K562 (cell line): ENCODE data around the gene CHKB. TPM values are rescaled to one million over a fixed set of nuclear protein-coding genes. Genes with fewer than 3 reads are reported as not detected.
A peak's percentile ranks its signal among the peaks of the same experiment; 100 is the strongest.

Experiments
- C11orf30 ChIP-seq: fragments of 450-650 bp; IDR thresholded peaks from 2 replicates; pipeline ENCODE4 v1.6.1; 2016; ENCODE audit warnings: low read depth, mild to moderate bottlenecking
- CCNT2 ChIP-seq: IDR thresholded peaks from 2 replicates; pipeline ENCODE4 v1.6.1; 2011; ENCODE audit warnings: borderline replicate concordance, low read depth, mild to moderate bottlenecking, moderate library complexity, mixed read lengths, low read length; ENCODE audit not compliant: insufficient read length; ENCODE audit errors: extremely low read depth
- MEIS2 ChIP-seq: fragments of 450-650 bp; IDR thresholded peaks from 2 replicates; pipeline ENCODE4 v1.6.1; 2014; ENCODE audit warnings: mild to moderate bottlenecking; ENCODE audit not compliant: partially characterized antibody
- MTA1 ChIP-seq: fragments of 450-650 bp; IDR thresholded peaks from 2 replicates; pipeline ENCODE4 v1.6.1; 2017; ENCODE audit warnings: borderline replicate concordance
- NFIC ChIP-seq: fragments of 450-650 bp; IDR thresholded peaks from 2 replicates; pipeline ENCODE4 v1.6.1; 2017; ENCODE audit warnings: mild to moderate bottlenecking, inconsistent platforms
- NR2C2 ChIP-seq, 2 experiments: fragments of 200-800 bp in 1 of 2; sonication (Bioruptor generic) in 1 of 2; sonication (generic) in 1 of 2; formaldehyde crosslinking in 1 of 2; IDR thresholded peaks; 2 replicates each; pipeline versions ENCODE4 v1.6.1 to v1.8.0; 2016 to 2022; ENCODE audit warnings: mild to moderate bottlenecking in 1 of 2, missing compliant biosample characterization in 1 of 2, missing genetic modification characterization in 1 of 2, missing genetic modification reagents in 1 of 2
- PCBP1 ChIP-seq: fragments of 200-400 bp; formaldehyde crosslinking; IDR thresholded peaks from 2 replicates; pipeline ENCODE4 v1.6.1; 2018; ENCODE audit warnings: mild to moderate bottlenecking, low read depth, low read length; ENCODE audit not compliant: poor library complexity, severe bottlenecking
- POLR3A ChIP-seq: IDR thresholded peaks from 2 replicates; pipeline ENCODE4 v1.6.1; 2011; ENCODE audit warnings: borderline replicate concordance, mild to moderate bottlenecking, moderate library complexity; ENCODE audit not compliant: insufficient read length, insufficient read depth; ENCODE audit errors: extremely low read depth
- PTBP1 ChIP-seq: fragments of 200-400 bp; formaldehyde crosslinking; IDR thresholded peaks from 2 replicates; pipeline ENCODE4 v1.6.1; 2017; ENCODE audit warnings: low read depth, low read length
- RBFOX2 ChIP-seq: fragments of 200-400 bp; formaldehyde crosslinking; IDR thresholded peaks from 2 replicates; pipeline ENCODE4 v1.6.1; 2017; ENCODE audit warnings: low read depth, mild to moderate bottlenecking, low read length, moderate library complexity
- SMAD4 ChIP-seq: fragments of 250-450 bp; sonication (Bioruptor Pico); conservative IDR thresholded peaks from 2 replicates; pipeline ENCODE4 v1.8.0; 2021; ENCODE audit warnings: inconsistent platforms, mild to moderate bottlenecking, moderate library complexity
- SUPT5H ChIP-seq: fragments of 450-650 bp; IDR thresholded peaks from 2 replicates; pipeline ENCODE4 v1.6.1; 2016
- TBP ChIP-seq: optimal IDR thresholded peaks from 2 replicates; pipeline ENCODE3; 2011; ENCODE audit warnings: low read depth, low read length, improper control_type of control experiment
- XRCC4 ChIP-seq: IDR thresholded peaks from one replicate; pipeline ENCODE4 v1.6.1; 2011; ENCODE audit not compliant: insufficient read depth, insufficient read length; ENCODE audit errors: extremely low read depth
- polyA plus RNA-seq, 8 experiments: library from polyadenylated mRNA; depleted of rRNA in 4 of 8; stranded (reverse) in 5 of 8; unstranded in 3 of 8; fragments of >200 nt; fragmentation: Nextera tagmentation in 2 of 8; fragmentation: Illumina TruSeq in 1 of 8; extraction: Ambion mirVana in 2 of 8; extraction: Trizol in 1 of 8; gene quantifications; 2 replicates each; pipeline versions ENCODE4 v1.2.1 to v1.2.3, GENCODE V29; 2011 to 2014; ENCODE audit warnings: inconsistent platforms in 1 of 8, missing spikeins in 1 of 8
- total RNA-seq, 7 experiments: library from RNA; depleted of rRNA in 6 of 7; stranded (reverse); fragments of >200 nt in 6 of 7; fragmentation: Illumina TruSeq in 2 of 7; extraction: Trizol in 2 of 7; gene quantifications; 2 replicates each; pipeline versions ENCODE4 v1.2.1 to v1.2.3, GENCODE V29; 2011 to 2021; ENCODE audit warnings: low replicate concordance in 1 of 7
- TF ChIP-seq, protein P1 (sequence below): fragments of 200-800 bp; sonication (Bioruptor generic); IDR thresholded peaks from 2 replicates; pipeline ENCODE4 v1.6.1; 2017; ENCODE audit warnings: missing genetic modification characterization, missing compliant biosample characterization
- TF ChIP-seq, protein P2 (sequence below): sonication (generic); formaldehyde crosslinking; IDR thresholded peaks from 2 replicates; pipeline ENCODE4 v1.8.0; 2023; ENCODE audit warnings: mild to moderate bottlenecking, missing genetic modification reagents
- TF ChIP-seq, protein P3 (sequence below): fragments of 450-650 bp; IDR thresholded peaks from 2 replicates; pipeline ENCODE4 v1.6.1; 2016; ENCODE audit warnings: antibody characterized with exemption

Gene CHKB
- total and polyA plus RNA-seq, 9 of the 15 experiments (the other 6 are each of a cell fraction or from before 2014, with no cell fraction given): 2.7 to 31.0 (median 11.0) TPM

DNA sequence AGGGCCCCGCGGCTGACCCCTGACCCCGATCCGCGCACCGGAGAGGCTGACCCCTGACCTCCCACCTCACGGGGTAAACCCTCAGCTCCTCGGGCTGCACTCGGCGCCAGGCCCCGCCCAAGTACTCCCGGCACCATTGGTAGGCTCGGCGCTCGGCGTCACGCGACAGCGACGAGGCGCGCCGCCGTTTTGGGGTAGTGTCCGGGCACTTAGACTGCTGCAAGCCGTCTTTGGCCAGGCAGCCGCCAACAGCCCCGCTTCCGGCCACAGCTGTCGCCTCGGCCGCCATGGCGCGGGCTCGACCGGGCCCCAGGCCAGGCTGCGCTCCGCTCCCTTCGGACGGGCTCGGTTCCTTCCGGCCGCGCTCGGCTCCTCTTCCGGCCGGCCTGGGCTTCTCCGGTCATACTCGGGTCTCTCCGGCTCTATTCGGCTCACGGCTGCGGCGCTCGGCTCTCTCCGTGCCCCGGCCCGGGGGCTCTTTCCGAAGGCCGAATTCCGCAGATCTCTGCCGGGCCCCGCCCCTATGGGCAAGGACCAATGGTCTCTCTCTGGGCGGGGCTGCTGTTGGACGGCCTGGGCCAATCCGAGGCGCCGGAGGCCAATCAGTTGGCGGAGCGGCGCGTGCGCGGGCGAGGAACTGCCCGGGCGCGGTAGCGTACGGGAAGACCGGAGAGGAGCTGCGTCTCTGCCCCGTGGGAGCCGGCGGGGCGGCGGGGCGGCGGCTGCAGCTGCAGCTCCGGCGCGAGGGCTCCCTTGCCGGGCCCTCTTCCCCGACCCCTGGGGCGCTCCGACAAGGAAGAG lies at the start of gene CHKB (continued):
- TF ChIP-seq CCNT2 (peak; percentile 22), C11orf30 (peak; percentile 58), POLR3A (no peak), PTBP1 (no peak), RBFOX2 (peak; percentile 85), NFIC (peak; percentile 29; the same call in 1 of the 2 replicates), TBP (peak; percentile 25), XRCC4 (no peak), SUPT5H (peak; percentile 77), NR2C2 (CRISPR knock-in tag; IDR thresholded peaks at IDR 0.05) (peak; percentile 94), NR2C2 (tag; IDR thresholded peaks at IDR 0.05) (peak; percentile 99), MTA1 (peak; percentile 90), PCBP1 (peak; percentile 31), SMAD4 (CRISPR knock-in tag) (peak; percentile 48; the same call in 1 of the 2 replicates), MEIS2 (peak; percentile 70)
- TF ChIP-seq, protein P1, sequence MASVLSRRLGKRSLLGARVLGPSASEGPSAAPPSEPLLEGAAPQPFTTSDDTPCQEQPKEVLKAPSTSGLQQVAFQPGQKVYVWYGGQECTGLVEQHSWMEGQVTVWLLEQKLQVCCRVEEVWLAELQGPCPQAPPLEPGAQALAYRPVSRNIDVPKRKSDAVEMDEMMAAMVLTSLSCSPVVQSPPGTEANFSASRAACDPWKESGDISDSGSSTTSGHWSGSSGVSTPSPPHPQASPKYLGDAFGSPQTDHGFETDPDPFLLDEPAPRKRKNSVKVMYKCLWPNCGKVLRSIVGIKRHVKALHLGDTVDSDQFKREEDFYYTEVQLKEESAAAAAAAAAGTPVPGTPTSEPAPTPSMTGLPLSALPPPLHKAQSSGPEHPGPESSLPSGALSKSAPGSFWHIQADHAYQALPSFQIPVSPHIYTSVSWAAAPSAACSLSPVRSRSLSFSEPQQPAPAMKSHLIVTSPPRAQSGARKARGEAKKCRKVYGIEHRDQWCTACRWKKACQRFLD (CRISPR knock-in tag): 0 out of 2 replicates have a peak, but pooled peaks have one; percentile 42
- TF ChIP-seq, protein P2, sequence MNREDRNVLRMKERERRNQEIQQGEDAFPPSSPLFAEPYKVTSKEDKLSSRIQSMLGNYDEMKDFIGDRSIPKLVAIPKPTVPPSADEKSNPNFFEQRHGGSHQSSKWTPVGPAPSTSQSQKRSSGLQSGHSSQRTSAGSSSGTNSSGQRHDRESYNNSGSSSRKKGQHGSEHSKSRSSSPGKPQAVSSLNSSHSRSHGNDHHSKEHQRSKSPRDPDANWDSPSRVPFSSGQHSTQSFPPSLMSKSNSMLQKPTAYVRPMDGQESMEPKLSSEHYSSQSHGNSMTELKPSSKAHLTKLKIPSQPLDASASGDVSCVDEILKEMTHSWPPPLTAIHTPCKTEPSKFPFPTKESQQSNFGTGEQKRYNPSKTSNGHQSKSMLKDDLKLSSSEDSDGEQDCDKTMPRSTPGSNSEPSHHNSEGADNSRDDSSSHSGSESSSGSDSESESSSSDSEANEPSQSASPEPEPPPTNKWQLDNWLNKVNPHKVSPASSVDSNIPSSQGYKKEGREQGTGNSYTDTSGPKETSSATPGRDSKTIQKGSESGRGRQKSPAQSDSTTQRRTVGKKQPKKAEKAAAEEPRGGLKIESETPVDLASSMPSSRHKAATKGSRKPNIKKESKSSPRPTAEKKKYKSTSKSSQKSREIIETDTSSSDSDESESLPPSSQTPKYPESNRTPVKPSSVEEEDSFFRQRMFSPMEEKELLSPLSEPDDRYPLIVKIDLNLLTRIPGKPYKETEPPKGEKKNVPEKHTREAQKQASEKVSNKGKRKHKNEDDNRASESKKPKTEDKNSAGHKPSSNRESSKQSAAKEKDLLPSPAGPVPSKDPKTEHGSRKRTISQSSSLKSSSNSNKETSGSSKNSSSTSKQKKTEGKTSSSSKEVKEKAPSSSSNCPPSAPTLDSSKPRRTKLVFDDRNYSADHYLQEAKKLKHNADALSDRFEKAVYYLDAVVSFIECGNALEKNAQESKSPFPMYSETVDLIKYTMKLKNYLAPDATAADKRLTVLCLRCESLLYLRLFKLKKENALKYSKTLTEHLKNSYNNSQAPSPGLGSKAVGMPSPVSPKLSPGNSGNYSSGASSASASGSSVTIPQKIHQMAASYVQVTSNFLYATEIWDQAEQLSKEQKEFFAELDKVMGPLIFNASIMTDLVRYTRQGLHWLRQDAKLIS (CRISPR knock-in tag): 0 out of 2 replicates have a peak, but pooled peaks have one; percentile 27
- TF ChIP-seq, protein P3, sequence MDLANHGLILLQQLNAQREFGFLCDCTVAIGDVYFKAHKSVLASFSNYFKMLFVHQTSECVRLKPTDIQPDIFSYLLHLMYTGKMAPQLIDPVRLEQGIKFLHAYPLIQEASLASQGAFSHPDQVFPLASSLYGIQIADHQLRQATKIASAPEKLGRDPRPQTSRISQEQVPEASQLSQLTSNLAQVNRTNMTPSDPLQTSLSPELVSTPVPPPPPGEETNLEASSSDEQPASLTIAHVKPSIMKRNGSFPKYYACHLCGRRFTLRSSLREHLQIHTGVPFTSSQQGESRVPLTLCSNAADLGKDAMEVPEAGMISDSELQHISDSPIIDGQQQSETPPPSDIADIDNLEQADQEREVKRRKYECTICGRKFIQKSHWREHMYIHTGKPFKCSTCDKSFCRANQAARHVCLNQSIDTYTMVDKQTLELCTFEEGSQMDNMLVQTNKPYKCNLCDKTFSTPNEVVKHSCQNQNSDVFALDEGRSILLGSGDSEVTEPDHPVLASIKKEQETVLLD: peak; percentile 35; the same call in 1 of the 2 replicates
